Measurements from ENCODE around the gene PARD6G.

GRCh38 chr18:80189531-80189865 lies 57.8 kb downstream of the PARD6G start:
- TF ChIP-seq, protein P1, sequence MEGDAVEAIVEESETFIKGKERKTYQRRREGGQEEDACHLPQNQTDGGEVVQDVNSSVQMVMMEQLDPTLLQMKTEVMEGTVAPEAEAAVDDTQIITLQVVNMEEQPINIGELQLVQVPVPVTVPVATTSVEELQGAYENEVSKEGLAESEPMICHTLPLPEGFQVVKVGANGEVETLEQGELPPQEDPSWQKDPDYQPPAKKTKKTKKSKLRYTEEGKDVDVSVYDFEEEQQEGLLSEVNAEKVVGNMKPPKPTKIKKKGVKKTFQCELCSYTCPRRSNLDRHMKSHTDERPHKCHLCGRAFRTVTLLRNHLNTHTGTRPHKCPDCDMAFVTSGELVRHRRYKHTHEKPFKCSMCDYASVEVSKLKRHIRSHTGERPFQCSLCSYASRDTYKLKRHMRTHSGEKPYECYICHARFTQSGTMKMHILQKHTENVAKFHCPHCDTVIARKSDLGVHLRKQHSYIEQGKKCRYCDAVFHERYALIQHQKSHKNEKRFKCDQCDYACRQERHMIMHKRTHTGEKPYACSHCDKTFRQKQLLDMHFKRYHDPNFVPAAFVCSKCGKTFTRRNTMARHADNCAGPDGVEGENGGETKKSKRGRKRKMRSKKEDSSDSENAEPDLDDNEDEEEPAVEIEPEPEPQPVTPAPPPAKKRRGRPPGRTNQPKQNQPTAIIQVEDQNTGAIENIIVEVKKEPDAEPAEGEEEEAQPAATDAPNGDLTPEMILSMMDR (IDR thresholded peaks at IDR 0.05): no peak
- no peak for TF ChIP-seq POLR2A (IDR thresholded peaks at IDR 0.05)

Data from sigmoid colon (tissue), 3 donors.